GM23338 (cell line): ENCODE data around the gene SMIM10L1. TPM values are rescaled to one million over a fixed set of nuclear protein-coding genes. Genes with fewer than 3 reads are reported as not detected.

Experiments used
- ATAC-seq: fragments of 200-7000 bp; cut with Tn5 transposase; 3 replicates; pipeline ENCODE4 v1.9.1; 2020
- DNase-seq: peaks from one replicate; pipeline ENCODE4 v3.0.0-alpha.2; 2015; ENCODE audit warnings: low spot score
- H2AFZ ChIP-seq: fragments of 200-600 bp; sonication (generic); 2 replicates; pipeline ENCODE4 v1.8.0; 2016; ENCODE audit warnings: antibody characterized with exemption, mild to moderate bottlenecking, moderate library complexity
- H3F3A ChIP-seq: fragments of 200-600 bp; sonication (generic); replicated peaks from 2 replicates; pipeline ENCODE4 v1.8.0; 2017; ENCODE audit warnings: antibody characterized with exemption, mixed run types, low read depth
- H3K27ac ChIP-seq: fragments of 200-600 bp; sonication (generic); 2 replicates; pipeline ENCODE4 v1.6.1; 2016; ENCODE audit warnings: low read depth
- H3K27me3 ChIP-seq: fragments of 200-600 bp; sonication (generic); 2 replicates; pipeline ENCODE4 v1.8.0; 2016; ENCODE audit warnings: mild to moderate bottlenecking, mixed run types, moderate library complexity; ENCODE audit not compliant: insufficient read depth
- H3K36me3 ChIP-seq: fragments of 200-600 bp; sonication (generic); 2 replicates; pipeline ENCODE4 v1.8.0; 2016; ENCODE audit warnings: mild to moderate bottlenecking; ENCODE audit not compliant: insufficient read depth
- H3K4me1 ChIP-seq: fragments of 200-600 bp; sonication (generic); 2 replicates; pipeline ENCODE4 v1.8.0; 2016; ENCODE audit warnings: mild to moderate bottlenecking, moderate library complexity; ENCODE audit not compliant: insufficient read depth
- H3K4me2 ChIP-seq: fragments of 200-600 bp; sonication (generic); 2 replicates; pipeline ENCODE4 v1.7.1; 2017; ENCODE audit warnings: mixed run types
- H3K4me3 ChIP-seq: fragments of 200-600 bp; sonication (generic); 2 replicates; pipeline ENCODE4 v1.6.1; 2016; ENCODE audit warnings: mixed run types
- H3K79me2 ChIP-seq: fragments of 200-600 bp; sonication (generic); replicated peaks from 2 replicates; pipeline ENCODE4 v1.8.0; 2017; ENCODE audit warnings: mild to moderate bottlenecking; ENCODE audit not compliant: insufficient read depth
- H3K9me2 ChIP-seq: fragments of 200-600 bp; sonication (generic); 2 replicates; pipeline ENCODE4 v1.8.0; 2017; ENCODE audit not compliant: insufficient read depth
- H4K20me1 ChIP-seq: fragments of 200-600 bp; sonication (generic); replicated peaks from 2 replicates; pipeline ENCODE4 v1.8.0; 2017; ENCODE audit warnings: mild to moderate bottlenecking; ENCODE audit not compliant: insufficient read depth
- H3K27ac Mint-ChIP-seq: 2 replicates; pipeline ENCODE4 v1.8.0; 2020; ENCODE audit warnings: inconsistent platforms, mild to moderate bottlenecking, moderate library complexity, mixed read lengths
- H3K27me3 Mint-ChIP-seq: 3 replicates; pipeline ENCODE4 v1.8.0; 2022; ENCODE audit warnings: low read depth, mild to moderate bottlenecking, moderate library complexity, mixed read lengths, inconsistent platforms; ENCODE audit not compliant: insufficient read depth, poor library complexity
- H3K36me3 Mint-ChIP-seq: 3 replicates; pipeline ENCODE4 v1.8.0; 2021; ENCODE audit warnings: low read depth, mild to moderate bottlenecking, inconsistent platforms, moderate library complexity, mixed read lengths
- H3K4me1 Mint-ChIP-seq: 3 replicates; pipeline ENCODE4 v1.8.0; 2020; ENCODE audit warnings: mild to moderate bottlenecking, inconsistent platforms, mixed read lengths
- H3K4me3 Mint-ChIP-seq: 3 replicates; pipeline ENCODE4 v1.8.0; 2021; ENCODE audit warnings: moderate library complexity, mild to moderate bottlenecking, inconsistent platforms, mixed read lengths
- H3K9me3 Mint-ChIP-seq: 3 replicates; pipeline ENCODE4 v1.8.0; 2020; ENCODE audit warnings: moderate library complexity, mild to moderate bottlenecking, inconsistent platforms, mixed read lengths
- CREB1 ChIP-seq: fragments of 250-450 bp; sonication (Bioruptor Pico); IDR thresholded peaks from 2 replicates; pipeline ENCODE4 v1.5.0; 2020; ENCODE audit warnings: low read depth, mild to moderate bottlenecking, moderate library complexity
- CTCF ChIP-seq, 2 experiments: fragments of 200-600 bp in 1 of 2; sonication (generic) in 1 of 2; conservative IDR thresholded peaks; 2 replicates each; pipeline versions ENCODE4 v1.5.1 to v1.6.1; 2016 to 2017; ENCODE audit warnings: antibody characterized with exemption in 2 of 2, low read depth in 2 of 2, mild to moderate bottlenecking in 2 of 2, moderate library complexity in 1 of 2
- ETS1 ChIP-seq: IDR thresholded peaks from 2 replicates; pipeline ENCODE4 v1.6.1; 2016; ENCODE audit warnings: antibody characterized with exemption
- EZH2 ChIP-seq: fragments of 200-600 bp; sonication (generic); IDR thresholded peaks from one replicate; pipeline ENCODE4 v1.8.0; 2017; ENCODE audit warnings: antibody characterized with exemption, mild to moderate bottlenecking, low read depth; ENCODE audit not compliant: unreplicated experiment
- EZH2phosphoT487 ChIP-seq: fragments of 200-600 bp; sonication (generic); IDR thresholded peaks from one replicate; pipeline ENCODE4 v1.8.1; 2018; ENCODE audit warnings: antibody characterized with exemption; ENCODE audit not compliant: unreplicated experiment
- JUNB ChIP-seq: IDR thresholded peaks from one replicate; pipeline ENCODE4 v1.6.1; 2016; ENCODE audit warnings: antibody characterized with exemption; ENCODE audit not compliant: unreplicated experiment
- NANOG ChIP-seq: IDR thresholded peaks from 2 replicates; pipeline ENCODE4 v1.6.1; 2016; ENCODE audit warnings: antibody characterized with exemption, borderline replicate concordance
- REST ChIP-seq: IDR thresholded peaks from one replicate; pipeline ENCODE4 v1.6.1; 2018; ENCODE audit warnings: antibody characterized with exemption; ENCODE audit not compliant: unreplicated experiment
- STAT1 ChIP-seq: IDR thresholded peaks from one replicate; pipeline ENCODE4 v1.6.1; 2016; ENCODE audit warnings: antibody characterized with exemption; ENCODE audit not compliant: unreplicated experiment
- ZNF114 ChIP-seq: fragments of 250-450 bp; sonication (Bioruptor Pico); IDR thresholded peaks from 2 replicates; pipeline ENCODE4 v1.5.0; 2020; ENCODE audit warnings: mild to moderate bottlenecking, moderate library complexity
- ZNF331 ChIP-seq: fragments of 250-450 bp; sonication (Bioruptor Pico); IDR thresholded peaks from 2 replicates; pipeline ENCODE4 v1.5.0; 2020; ENCODE audit warnings: low read depth, mild to moderate bottlenecking, moderate library complexity
- polyA plus RNA-seq: library from polyadenylated mRNA; unstranded; fragments of >200 nt; fragmentation: Nextera tagmentation; extraction: Ambion mirVana; gene quantifications from 2 replicates; pipeline ENCODE4 v1.2.1, GENCODE V29; 2016
- total RNA-seq: library from RNA; depleted of rRNA; stranded (reverse); fragments of >200 nt; shearing (Covaris generic); gene quantifications from 2 replicates; pipeline ENCODE4 v1.2.3, GENCODE V29; 2014

SMIM10L1 gene
- total and polyA plus RNA-seq, 2 experiments from 2014 or later, result 9.3 to 22.0 TPM

GRCh38 chr12:11178250-11178649 lies 7.3 kb downstream of the SMIM10L1 start (continued):
- TF ChIP-seq REST, result no peak
- TF ChIP-seq EZH2, result no peak
- TF ChIP-seq JUNB, result no peak
- no peak for TF ChIP-seq ZNF331
- TF ChIP-seq ZNF114 (CRISPR knock-in tag), result no peak
- TF ChIP-seq NANOG, result no peak
- no peak for TF ChIP-seq STAT1
- no peak for TF ChIP-seq CREB1 (CRISPR knock-in tag)
- TF ChIP-seq CTCF (conservative IDR thresholded peaks at IDR 0.05; ENCODE audit: low read depth in 2 of 2), result no peak
- no peak for TF ChIP-seq EZH2phosphoT487
- TF ChIP-seq ETS1, result no peak

- peaks cover 1% of the 10 kb centered on the region for H3K27me3 Mint-ChIP-seq
- H4K20me1 ChIP-seq, result no peaks in the 10 kb centered on the region
- no peak overlapping the region for H3K4me2 ChIP-seq
- no peaks in the 10 kb centered on the region for H3K9me2 ChIP-seq
- H3K4me3 ChIP-seq, result no peak overlapping the region
- no peak overlapping the region for H2AFZ ChIP-seq
- ATAC-seq (no peak), DNase-seq (no peak)
- H3K4me1 ChIP-seq, result no peaks in the 10 kb centered on the region
- no peaks in the 10 kb centered on the region for H3K79me2 ChIP-seq
- H3K36me3 Mint-ChIP-seq, result no peaks in the 10 kb centered on the region
- peaks cover 2% of the 10 kb centered on the region; the same call in 2 of the 3 replicates for H3K4me1 Mint-ChIP-seq
- H3K36me3 ChIP-seq, result no peaks in the 10 kb centered on the region
- no peak overlapping the region for H3K4me3 Mint-ChIP-seq
- H3F3A ChIP-seq, result no peaks in the 10 kb centered on the region
- no peaks in the 10 kb centered on the region for H3K27me3 ChIP-seq
- no peak overlapping the region for H3K27ac ChIP-seq
- no peak overlapping the region for H3K27ac Mint-ChIP-seq
- no peak for TF ChIP-seq ETS1
- H3K9me3 Mint-ChIP-seq, result no peaks in the 10 kb centered on the region
Measured at GRCh38 chr12:11182529-11182928, 11.5 kb downstream of the SMIM10L1 start.
